Umbilical cord (tissue), 2 donors: ENCODE data around the gene FAM120A. TPM values are rescaled to one million over a fixed set of nuclear protein-coding genes. Genes with fewer than 3 reads are reported as not detected.

ENCODE experiments used
- DNase-seq: peaks from one replicate; pipeline ENCODE4 v3.0.0-alpha.2; 2015; ENCODE audit warnings: low spot score
- total RNA-seq: library from RNA; depleted of rRNA; stranded (reverse); fragments of >200 nt; gene quantifications from one replicate; pipeline ENCODE4 v1.2.3, GENCODE V29; 2014; ENCODE audit warnings: low replicate concordance; ENCODE audit not compliant: insufficient read depth

Gene FAM120A
- total RNA-seq, 1 donor from 2014 or later: 76.3 TPM

DNA sequence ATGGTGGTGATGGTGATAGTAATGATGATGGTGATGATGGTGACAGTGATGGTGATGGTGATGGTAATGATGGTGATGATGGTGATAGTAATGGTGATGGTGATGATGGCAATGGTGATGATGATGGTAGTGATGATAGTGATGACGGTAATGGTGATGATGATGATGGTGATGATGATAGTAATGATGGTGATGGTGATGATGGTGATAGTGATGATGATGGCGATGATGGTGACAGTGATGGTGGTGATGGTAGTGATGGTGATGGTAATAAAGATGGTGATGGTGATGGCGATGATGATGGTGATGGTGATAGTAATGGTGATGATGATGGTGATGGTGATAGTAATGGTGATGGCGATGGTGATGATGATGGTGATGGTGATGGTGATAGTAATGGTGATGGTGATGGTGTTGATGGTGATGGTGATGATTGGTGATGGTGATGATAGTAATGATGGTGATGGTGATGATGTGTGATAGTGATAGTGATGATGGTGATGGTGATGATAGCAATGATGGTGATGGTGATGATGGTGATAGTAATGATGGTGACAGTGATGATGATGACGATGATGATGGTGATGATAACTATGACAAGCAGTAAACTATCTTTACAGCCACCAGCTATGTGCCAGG, 163.5 kb downstream of the FAM120A start:
- no peak for DNase-seq

Other genes with a start within 250 kb of the FAM120A start
- 52.5 TPM for gene FAM120AOS, start 1.9 kb downstream of the FAM120A start, total RNA-seq
- gene PHF2, start 124.9 kb downstream of the FAM120A start, total RNA-seq: 18.1 TPM